ENCODE measurements around the gene HOXA5. TPM values are rescaled to one million over a fixed set of nuclear protein-coding genes. Genes with fewer than 3 reads are reported as not detected.
A peak's percentile ranks its signal among the peaks of the same experiment; 100 is the strongest.

The HOXA5 gene
- total RNA-seq, 1 experiment from 2014 or later, result 6.7 TPM

- H3K27ac ChIP-seq (ENCODE audit: low read depth, low read length), result peak overlapping the region; percentile 5; the same call in 1 of the 2 replicates
- H3K27me3 ChIP-seq (ENCODE audit: insufficient read depth, low read length), result no peaks in the 10 kb centered on the region
- BruUV-seq (replicated peaks), result no TSS peak
- intact Hi-C loops (cut with micrococcal nuclease), result no loop called here
- H4K20me1 ChIP-seq (ENCODE audit: insufficient read depth), result no peaks in the 10 kb centered on the region
- peak overlapping the region; percentile 55; the same call in 1 of the 2 replicates for H3K9ac ChIP-seq (ENCODE audit: low read length)
- peak overlapping the region; percentile 83 for H3K4me2 ChIP-seq (ENCODE audit: low read length)
- TF ChIP-seq SP1 (IDR thresholded peaks at IDR 0.05; ENCODE audit: low read depth) (peak; percentile 44), POLR2A (IDR thresholded peaks at IDR 0.05; ENCODE audit: borderline replicate concordance, extremely low read depth, insufficient read depth, insufficient read length) (no peak), CEBPB (IDR thresholded peaks at IDR 0.05; ENCODE audit: low read depth) (peak; percentile 63), FOSL1 (IDR thresholded peaks at IDR 0.05; ENCODE audit: low read depth) (peak; percentile 37), JUND (IDR thresholded peaks at IDR 0.05) (peak; percentile 56), EZH2phosphoT487 (IDR thresholded peaks at IDR 0.05; ENCODE audit: borderline replicate concordance) (no peak)
- ATAC-seq (no peak), DNase-seq (ENCODE audit: low read depth, low spot score) (no peak)
- H2AFZ ChIP-seq (ENCODE audit: low read depth, low read length, poor library complexity, severe bottlenecking), result no peak overlapping the region
- ChIA-PET CTCF (interaction anchor here (0.9 to 1.3 kb wide), 2 partner anchors 27 to 280 kb away, joined by 3 read pairs; no protein-coding TSS in a partner anchor), POLR2A (no interaction called here), RAD21 (ENCODE audit: low non-redundant PET in 1 of 2, low total read pairs in 2 of 2, uncharacterized antibody in 2 of 2, unreplicated experiment in 2 of 2) (interaction anchor here in 1 of 2 experiments (1.2 kb wide), 1 partner anchor 19 kb away, joined by 4 read pairs; no protein-coding TSS in a partner anchor)
- no peaks in the 10 kb centered on the region for H3K79me2 ChIP-seq (ENCODE audit: insufficient read depth, low read length)
- H3K4me1 ChIP-seq (ENCODE audit: control insufficient read depth in 1 of 2, insufficient read depth in 2 of 2, low read length in 2 of 2), result peaks cover 41 to 81% of the 10 kb centered on the region in 2 experiments
- H3K4me3 ChIP-seq (replicated peaks in 1 of 2; ENCODE audit: low read depth in 1 of 2, low read length in 2 of 2), result peak overlapping the region in 1 of 2 experiments; percentile 22; a peak in 1 of 4 replicates
- H3K36me3 ChIP-seq (ENCODE audit: control insufficient read depth in 1 of 2, insufficient read depth in 2 of 2, low read length in 2 of 2), result no peaks in the 10 kb centered on the region
- H3K9me2 ChIP-seq (ENCODE audit: insufficient read depth), result no peaks in the 10 kb centered on the region
- no peaks in the 10 kb centered on the region for H3K9me3 ChIP-seq (ENCODE audit: control insufficient read depth in 1 of 2, insufficient read depth in 1 of 2, low read depth in 1 of 2, low read length in 2 of 2)
Observed at GRCh38 chr7:27134392-27134791, 9.1 kb downstream of the HOXA5 start.

- no peak for ATAC-seq
- intact Hi-C loops (cut with micrococcal nuclease), result no loop called here
- peak overlapping the region in 1 of 2 experiments; percentile 22; a peak in 1 of 4 replicates for H3K4me3 ChIP-seq (replicated peaks in 1 of 2; ENCODE audit: low read depth in 1 of 2, low read length in 2 of 2)
- H3K4me1 ChIP-seq (ENCODE audit: control insufficient read depth in 1 of 2, insufficient read depth in 2 of 2, low read length in 2 of 2), result peaks cover 41 to 86% of the 10 kb centered on the region in 2 experiments
- H2AFZ ChIP-seq (ENCODE audit: low read depth, low read length, poor library complexity, severe bottlenecking), result no peak overlapping the region
- H3K9me3 ChIP-seq (ENCODE audit: control insufficient read depth in 1 of 2, insufficient read depth in 1 of 2, low read depth in 1 of 2, low read length in 2 of 2), result no peaks in the 10 kb centered on the region
- 0 out of 2 replicates have a peak, but pooled peaks cover under 1% of the 10 kb centered on the region for H3K27me3 ChIP-seq (ENCODE audit: insufficient read depth, low read length)
- ChIA-PET CTCF (no interaction called here), POLR2A (no interaction called here), RAD21 (ENCODE audit: low non-redundant PET in 1 of 2, low total read pairs in 2 of 2, uncharacterized antibody in 2 of 2, unreplicated experiment in 2 of 2) (no interaction called here)
- no peaks in the 10 kb centered on the region for H3K79me2 ChIP-seq (ENCODE audit: insufficient read depth, low read length)
- BruUV-seq (replicated peaks), result no TSS peak
- H3K9ac ChIP-seq (ENCODE audit: low read length), result peak overlapping the region; percentile 55; the same call in 1 of the 2 replicates
- no peak for DNase-seq (ENCODE audit: low read depth, low spot score)
- no peak overlapping the region for H3K27ac ChIP-seq (ENCODE audit: low read depth, low read length)
- H4K20me1 ChIP-seq (ENCODE audit: insufficient read depth), result no peaks in the 10 kb centered on the region
- H3K36me3 ChIP-seq (ENCODE audit: control insufficient read depth in 1 of 2, insufficient read depth in 2 of 2, low read length in 2 of 2), result no peaks in the 10 kb centered on the region
- peak overlapping the region; percentile 83 for H3K4me2 ChIP-seq (ENCODE audit: low read length)
- TF ChIP-seq ELF1 (IDR thresholded peaks at IDR 0.05; ENCODE audit: borderline replicate concordance, low read depth) (no peak), RAD21 (IDR thresholded peaks at IDR 0.05; ENCODE audit: low read depth) (peak; percentile 16; the same call in 1 of the 2 replicates)
- H3K9me2 ChIP-seq (ENCODE audit: insufficient read depth), result no peaks in the 10 kb centered on the region
Observed at GRCh38 chr7:27133409-27134231, 9.9 kb downstream of the HOXA5 start.
